Measurements from ENCODE around the gene ME2. TPM values are rescaled to one million over a fixed set of nuclear protein-coding genes. Genes with fewer than 3 reads are reported as not detected.
A peak's percentile ranks its signal among the peaks of the same experiment; 100 is the strongest.

The ME2 gene
- total RNA-seq, 1 experiment from 2014 or later: 49.4 TPM

DNA sequence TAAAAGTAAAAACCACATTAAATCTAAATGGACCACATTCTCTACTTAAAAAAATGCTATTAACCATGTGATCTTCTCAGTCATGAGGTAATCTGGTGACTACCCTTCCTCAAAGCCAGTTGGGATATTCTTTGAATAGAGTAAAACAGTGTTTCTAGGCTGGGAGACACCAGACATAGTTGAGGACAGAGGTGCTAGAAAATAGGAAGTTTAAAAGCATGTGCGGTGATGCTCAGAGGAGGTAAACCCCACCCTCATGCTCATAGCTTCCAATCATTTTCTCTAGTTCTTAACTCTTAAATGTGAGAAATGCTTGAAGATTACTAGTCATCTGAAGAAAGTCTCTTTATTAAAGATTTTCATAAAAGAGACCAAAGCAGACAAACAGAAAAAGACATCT, 58.3 kb downstream of the ME2 start:
- H3K56ac ChIP-seq (ENCODE audit: insufficient read length, low read depth, low read length): no peak overlapping the region
- H3K4ac ChIP-seq (ENCODE audit: low read depth, low read length): no peak overlapping the region
- no peak overlapping the region for H4K91ac ChIP-seq (ENCODE audit: insufficient read length, low read depth, low read length)
- no peaks in the 10 kb centered on the region for H3K9me3 Mint-ChIP-seq
- no peaks in the 10 kb centered on the region for H3K79me2 ChIP-seq (ENCODE audit: insufficient read depth, low read length)
- TF ChIP-seq, protein P1, sequence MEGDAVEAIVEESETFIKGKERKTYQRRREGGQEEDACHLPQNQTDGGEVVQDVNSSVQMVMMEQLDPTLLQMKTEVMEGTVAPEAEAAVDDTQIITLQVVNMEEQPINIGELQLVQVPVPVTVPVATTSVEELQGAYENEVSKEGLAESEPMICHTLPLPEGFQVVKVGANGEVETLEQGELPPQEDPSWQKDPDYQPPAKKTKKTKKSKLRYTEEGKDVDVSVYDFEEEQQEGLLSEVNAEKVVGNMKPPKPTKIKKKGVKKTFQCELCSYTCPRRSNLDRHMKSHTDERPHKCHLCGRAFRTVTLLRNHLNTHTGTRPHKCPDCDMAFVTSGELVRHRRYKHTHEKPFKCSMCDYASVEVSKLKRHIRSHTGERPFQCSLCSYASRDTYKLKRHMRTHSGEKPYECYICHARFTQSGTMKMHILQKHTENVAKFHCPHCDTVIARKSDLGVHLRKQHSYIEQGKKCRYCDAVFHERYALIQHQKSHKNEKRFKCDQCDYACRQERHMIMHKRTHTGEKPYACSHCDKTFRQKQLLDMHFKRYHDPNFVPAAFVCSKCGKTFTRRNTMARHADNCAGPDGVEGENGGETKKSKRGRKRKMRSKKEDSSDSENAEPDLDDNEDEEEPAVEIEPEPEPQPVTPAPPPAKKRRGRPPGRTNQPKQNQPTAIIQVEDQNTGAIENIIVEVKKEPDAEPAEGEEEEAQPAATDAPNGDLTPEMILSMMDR (conservative IDR thresholded peaks at IDR 0.05): no peak
- H4K5ac ChIP-seq (ENCODE audit: insufficient read length, low read depth, low read length): no peak overlapping the region
- H3K27me3 ChIP-seq (ENCODE audit: insufficient read depth, low read length): no peaks in the 10 kb centered on the region
- H2AFZ ChIP-seq (ENCODE audit: low read length): no peak overlapping the region
- H3K4me3 Mint-ChIP-seq: no peak overlapping the region
- no peak overlapping the region for H3K9ac ChIP-seq (ENCODE audit: extremely low read depth, insufficient read length, low read length)
- no peak overlapping the region for H3K23ac ChIP-seq (ENCODE audit: insufficient read length, low read depth, low read length)
- H3K14ac ChIP-seq (ENCODE audit: insufficient read depth, low read length): no peak overlapping the region
- no peaks in the 10 kb centered on the region for H3K27me3 Mint-ChIP-seq (ENCODE audit: low read depth)
- WGBS (ENCODE audit: extremely low coverage, insufficient read length, low lambda C conversion rate): no CpG with 5 or more reads among the region's 1 CpG
- H3K27ac Mint-ChIP-seq: 0 out of 7 replicates have a peak overlapping the region, but pooled peaks of 1 of the 3 experiments have one; percentile 7
- no peaks in the 10 kb centered on the region for H3K9me3 ChIP-seq (ENCODE audit: control insufficient read depth, low read depth, low read length)
- H4K20me1 ChIP-seq (ENCODE audit: control insufficient read depth, insufficient read depth, insufficient read length): no peaks in the 10 kb centered on the region
- H2BK5ac ChIP-seq (ENCODE audit: insufficient read length, low read length): no peak overlapping the region
- no peaks in the 10 kb centered on the region for H3K4me1 ChIP-seq (ENCODE audit: insufficient read depth, low read length)
- no peak overlapping the region for H2BK15ac ChIP-seq (ENCODE audit: low read depth, low read length)
- peaks cover 5 to 24% (median 22%) of the 10 kb centered on the region in 3 experiments; a peak in 5 of 7 replicates for H3K36me3 Mint-ChIP-seq (ENCODE audit: insufficient read depth in 1 of 3, low read depth in 3 of 3)
- no peak overlapping the region for H3K4me2 ChIP-seq (ENCODE audit: insufficient read depth, insufficient read length, low read length)
- H2BK120ac ChIP-seq (ENCODE audit: low read depth, low read length, poor library complexity, severe bottlenecking): no peak overlapping the region
- H2AK5ac ChIP-seq (ENCODE audit: insufficient read length, low read length): no peak overlapping the region
- H3T11ph ChIP-seq (ENCODE audit: low read length): no peak overlapping the region
- no peak overlapping the region for H2BK12ac ChIP-seq (ENCODE audit: insufficient read length, low read depth, low read length)
- no peaks in the 10 kb centered on the region for H3K23me2 ChIP-seq (ENCODE audit: insufficient read length, low read depth, low read length, poor library complexity, severe bottlenecking)
- H4K8ac ChIP-seq (replicated peaks; ENCODE audit: insufficient read length, low read depth, low read length): no peak overlapping the region
- H3K4me1 Mint-ChIP-seq: peaks cover 0 to 3% of the 10 kb centered on the region in 2 experiments; a peak in 1 of 4 replicates
- H3K79me1 ChIP-seq (ENCODE audit: insufficient read depth, low read depth, low read length, poor library complexity, severe bottlenecking): no peaks in the 10 kb centered on the region
- DNase-seq: no peak
- no peak overlapping the region for H3K18ac ChIP-seq (ENCODE audit: insufficient read length, low read depth, low read length)
- H2BK20ac ChIP-seq (ENCODE audit: low read depth, low read length, poor library complexity, severe bottlenecking): no peak overlapping the region
- no peak overlapping the region for H3K27ac ChIP-seq (ENCODE audit: insufficient read length, low read depth, low read length)

Measured in H9 (cell line).